Measurements from ENCODE around the gene CDC42BPB.

DNA sequence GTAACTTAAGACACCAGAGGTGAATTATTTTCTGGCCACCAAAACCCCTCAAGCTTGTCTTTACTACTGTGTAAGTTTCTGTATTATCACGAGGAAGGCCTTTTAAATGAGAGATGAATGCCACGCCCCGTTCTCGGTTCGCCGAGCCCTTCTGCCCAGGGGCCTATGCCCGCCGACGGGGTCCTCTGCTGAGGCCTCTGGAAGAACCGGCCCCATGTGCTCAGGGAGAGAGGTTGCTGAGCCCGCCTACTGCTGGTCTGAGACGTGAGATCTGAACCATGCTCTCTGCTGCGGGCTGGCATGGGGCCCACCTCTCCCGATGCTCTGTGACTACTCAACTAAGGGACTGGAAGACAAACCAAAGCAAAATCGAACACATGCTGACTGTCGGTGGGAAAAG, 113.9 kb downstream of the CDC42BPB start:
- TF ChIP-seq, protein P1, sequence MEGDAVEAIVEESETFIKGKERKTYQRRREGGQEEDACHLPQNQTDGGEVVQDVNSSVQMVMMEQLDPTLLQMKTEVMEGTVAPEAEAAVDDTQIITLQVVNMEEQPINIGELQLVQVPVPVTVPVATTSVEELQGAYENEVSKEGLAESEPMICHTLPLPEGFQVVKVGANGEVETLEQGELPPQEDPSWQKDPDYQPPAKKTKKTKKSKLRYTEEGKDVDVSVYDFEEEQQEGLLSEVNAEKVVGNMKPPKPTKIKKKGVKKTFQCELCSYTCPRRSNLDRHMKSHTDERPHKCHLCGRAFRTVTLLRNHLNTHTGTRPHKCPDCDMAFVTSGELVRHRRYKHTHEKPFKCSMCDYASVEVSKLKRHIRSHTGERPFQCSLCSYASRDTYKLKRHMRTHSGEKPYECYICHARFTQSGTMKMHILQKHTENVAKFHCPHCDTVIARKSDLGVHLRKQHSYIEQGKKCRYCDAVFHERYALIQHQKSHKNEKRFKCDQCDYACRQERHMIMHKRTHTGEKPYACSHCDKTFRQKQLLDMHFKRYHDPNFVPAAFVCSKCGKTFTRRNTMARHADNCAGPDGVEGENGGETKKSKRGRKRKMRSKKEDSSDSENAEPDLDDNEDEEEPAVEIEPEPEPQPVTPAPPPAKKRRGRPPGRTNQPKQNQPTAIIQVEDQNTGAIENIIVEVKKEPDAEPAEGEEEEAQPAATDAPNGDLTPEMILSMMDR (IDR thresholded peaks at IDR 0.05; ENCODE audit: insufficient read depth, low read depth, low read length), result no peak
- TF ChIP-seq EZH2 (IDR thresholded peaks at IDR 0.05; ENCODE audit: insufficient read depth, low read length), result no peak
